Esophagus muscularis mucosa (tissue), 4 donors: ENCODE results near the gene MYLK. TPM values are rescaled to one million over a fixed set of nuclear protein-coding genes. Genes with fewer than 3 reads are reported as not detected.

Experiments used
- DNase-seq: peaks from one replicate; pipeline ENCODE4 v3.0.0-alpha.2; 2017; ENCODE audit errors: extremely low spot score
- H3K27ac ChIP-seq, 4 donors: fragments of 200-600 bp; sonication (generic); replicated peaks in 1 of 4; 1 replicate in 3 of 4; 2 replicates in 1 of 4; pipeline ENCODE4 v1.5.1; 2016 to 2019; ENCODE audit warnings: mild to moderate bottlenecking in 1 of 4
- H3K27me3 ChIP-seq, 4 donors: fragments of 200-600 bp; sonication (generic); one replicate each; pipeline versions ENCODE4 v1.5.1 to v1.6.0; 2016 to 2019
- H3K36me3 ChIP-seq, 4 donors: fragments of 200-600 bp; sonication (generic); one replicate each; pipeline ENCODE4 v1.5.1; 2016 to 2019
- H3K4me1 ChIP-seq, 4 donors: fragments of 200-600 bp; sonication (generic); one replicate each; pipeline ENCODE4 v1.5.1; 2016 to 2019
- H3K4me3 ChIP-seq, 4 donors: fragments of 200-600 bp; sonication (generic); 1 replicate in 2 of 4; 2 replicates in 2 of 4; pipeline ENCODE4 v1.5.1; 2016 to 2019; ENCODE audit warnings: mild to moderate bottlenecking in 4 of 4, moderate library complexity in 1 of 4
- H3K9me3 ChIP-seq, 4 donors: fragments of 200-600 bp; sonication (generic); 1 replicate in 3 of 4; 2 replicates in 1 of 4; pipeline ENCODE4 v1.5.1; 2016 to 2019
- EP300 ChIP-seq: sonication (generic); formaldehyde crosslinking; IDR thresholded peaks from one replicate; pipeline ENCODE4 v1.6.1; 2017; ENCODE audit warnings: antibody characterized with exemption
- POLR2A ChIP-seq: fragments of 450-650 bp; IDR thresholded peaks from one replicate; pipeline ENCODE4 v1.6.1; 2017; ENCODE audit warnings: antibody characterized with exemption, moderate library complexity, mild to moderate bottlenecking, low read depth
- POLR2AphosphoS5 ChIP-seq, 2 donors: sonication (generic); formaldehyde crosslinking; IDR thresholded peaks; one replicate each; pipeline ENCODE4 v1.6.1; 2017; ENCODE audit warnings: antibody characterized with exemption in 2 of 2
- WGBS: methylation state at CpG from one replicate; pipeline ENCODE4 v1.1.5; 2018; 5-methylcytosine and 5-hydroxymethylcytosine counted together
- intact Hi-C: fragments of 100-400 bp; cut with DNase I; formaldehyde crosslinking; loops from one replicate; pipeline ENCODE4 v1.15.1; 2023
- total RNA-seq, 4 donors: library from RNA; depleted of rRNA; stranded (reverse); fragments of >200 nt; gene quantifications; one replicate each; pipeline versions ENCODE4 v1.1.0 to v1.2.1, GENCODE V29; 2016
- TF ChIP-seq, protein P1 (sequence below), 3 experiments: fragments of 200-600 bp in 2 of 3; fragments of 450-650 bp in 1 of 3; sonication (generic) in 2 of 3; IDR thresholded peaks; one replicate each; pipeline ENCODE4 v1.5.1; 2017 to 2019; ENCODE audit warnings: antibody characterized with exemption in 3 of 3, mild to moderate bottlenecking in 2 of 3, moderate library complexity in 1 of 3

The MYLK gene
- total RNA-seq, 4 donors from 2014 or later = 1,983 to 3,208 (median 2,554) TPM

DNA sequence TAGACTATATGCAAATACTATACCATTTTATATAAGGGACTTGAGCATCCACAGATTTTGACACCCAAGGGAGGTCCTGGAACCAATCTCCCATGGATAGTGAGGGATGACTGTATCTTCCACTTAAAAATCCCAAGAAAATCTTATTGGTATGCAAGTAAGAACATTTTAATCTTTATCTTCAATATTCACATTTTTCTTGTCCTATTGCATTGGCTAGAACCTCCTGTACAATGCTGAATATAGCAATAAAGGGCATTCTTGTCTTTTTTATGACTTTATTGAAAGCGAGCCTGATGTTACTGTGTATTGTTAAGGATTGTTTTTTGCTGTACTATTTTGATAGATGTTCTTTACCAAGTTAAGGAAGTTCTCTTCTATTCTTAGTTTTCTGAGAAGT is 36.9 kb downstream of the MYLK start:
- DNase-seq = no peak
- no peak overlapping the region for H3K27ac ChIP-seq
- H3K27me3 ChIP-seq = no peaks in the 10 kb centered on the region
- no peaks in the 10 kb centered on the region for H3K36me3 ChIP-seq
- no peak for TF ChIP-seq EP300
- TF ChIP-seq, protein P1, sequence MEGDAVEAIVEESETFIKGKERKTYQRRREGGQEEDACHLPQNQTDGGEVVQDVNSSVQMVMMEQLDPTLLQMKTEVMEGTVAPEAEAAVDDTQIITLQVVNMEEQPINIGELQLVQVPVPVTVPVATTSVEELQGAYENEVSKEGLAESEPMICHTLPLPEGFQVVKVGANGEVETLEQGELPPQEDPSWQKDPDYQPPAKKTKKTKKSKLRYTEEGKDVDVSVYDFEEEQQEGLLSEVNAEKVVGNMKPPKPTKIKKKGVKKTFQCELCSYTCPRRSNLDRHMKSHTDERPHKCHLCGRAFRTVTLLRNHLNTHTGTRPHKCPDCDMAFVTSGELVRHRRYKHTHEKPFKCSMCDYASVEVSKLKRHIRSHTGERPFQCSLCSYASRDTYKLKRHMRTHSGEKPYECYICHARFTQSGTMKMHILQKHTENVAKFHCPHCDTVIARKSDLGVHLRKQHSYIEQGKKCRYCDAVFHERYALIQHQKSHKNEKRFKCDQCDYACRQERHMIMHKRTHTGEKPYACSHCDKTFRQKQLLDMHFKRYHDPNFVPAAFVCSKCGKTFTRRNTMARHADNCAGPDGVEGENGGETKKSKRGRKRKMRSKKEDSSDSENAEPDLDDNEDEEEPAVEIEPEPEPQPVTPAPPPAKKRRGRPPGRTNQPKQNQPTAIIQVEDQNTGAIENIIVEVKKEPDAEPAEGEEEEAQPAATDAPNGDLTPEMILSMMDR (IDR thresholded peaks at IDR 0.05) = no peak
- TF ChIP-seq POLR2A = no peak
- no peak for TF ChIP-seq POLR2AphosphoS5 (IDR thresholded peaks at IDR 0.05)
- intact Hi-C loops = no loop called here
- H3K4me1 ChIP-seq = peaks cover 0 to 6% (median 0%) of the 10 kb centered on the region in 4 donors
- WGBS = 89% methylated on average over 1 of the region's 1 CpG
- H3K4me3 ChIP-seq = no peak overlapping the region
- H3K9me3 ChIP-seq = peaks cover 0 to 41% (median 29%) of the 10 kb centered on the region in 4 donors

GRCh38 chr3:123843668-123844067 is 40.5 kb downstream of the MYLK start:
- no peak overlapping the region for H3K27ac ChIP-seq
- TF ChIP-seq, protein P1 (IDR thresholded peaks at IDR 0.05) = no peak
- no peak for TF ChIP-seq POLR2AphosphoS5 (IDR thresholded peaks at IDR 0.05)
- TF ChIP-seq POLR2A = no peak
- TF ChIP-seq EP300 = no peak
- intact Hi-C loops = no loop called here

GRCh38 chr3:123842711-123843110 is 41.4 kb downstream of the MYLK start:
- Histone ChIP-seq H3K36me3 (no peaks in the 10 kb centered on the region), H3K27me3 (no peaks in the 10 kb centered on the region), H3K4me1 (peaks cover 0 to 6% (median 0%) of the 10 kb centered on the region in 4 donors), H3K4me3 (no peak overlapping the region), H3K27ac (no peak overlapping the region), H3K9me3 (peaks cover 0 to 33% (median 27%) of the 10 kb centered on the region in 4 donors)
- 89% methylated on average over 4 of the region's 4 CpGs for WGBS
- TF ChIP-seq POLR2AphosphoS5 (IDR thresholded peaks at IDR 0.05) = no peak
- TF ChIP-seq, protein P1 (IDR thresholded peaks at IDR 0.05) = no peak
- TF ChIP-seq EP300 = no peak
- no peak for TF ChIP-seq POLR2A
- no peak for DNase-seq
- intact Hi-C loops = no loop called here

More at GRCh38 chr3:123843668-123844067, 40.5 kb downstream of the MYLK start:
- no peak overlapping the region for H3K4me3 ChIP-seq
- no peak for DNase-seq
- peaks cover 0 to 6% (median 0%) of the 10 kb centered on the region in 4 donors for H3K4me1 ChIP-seq
- H3K9me3 ChIP-seq = peaks cover 0 to 40% (median 34%) of the 10 kb centered on the region in 4 donors
- H3K36me3 ChIP-seq = no peaks in the 10 kb centered on the region
- no peaks in the 10 kb centered on the region for H3K27me3 ChIP-seq

- no peak for DNase-seq
- WGBS = 61% methylated on average over 1 of the region's 1 CpG
- peaks cover 0 to 26% (median 17%) of the 10 kb centered on the region in 4 donors for H3K9me3 ChIP-seq
- no peaks in the 10 kb centered on the region for H3K36me3 ChIP-seq
- H3K4me3 ChIP-seq = no peak overlapping the region
- TF ChIP-seq EP300 (no peak), POLR2AphosphoS5 (IDR thresholded peaks at IDR 0.05) (no peak)
- TF ChIP-seq, protein P1 (IDR thresholded peaks at IDR 0.05) = no peak
- H3K27ac ChIP-seq = no peak overlapping the region
- H3K4me1 ChIP-seq = peaks cover 0 to 6% (median 0%) of the 10 kb centered on the region in 4 donors
- H3K27me3 ChIP-seq = no peaks in the 10 kb centered on the region
- intact Hi-C loops = no loop called here
Observed at GRCh38 chr3:123841476-123842238, 42.5 kb downstream of the MYLK start.
